GM12875 (cell line): ENCODE results near the gene IL23R.

Experiments used
- H3K4me3 ChIP-seq: one replicate; pipeline ENCODE4 v1.5.1; 2011; ENCODE audit warnings: low read depth, low read length, control low read depth
- TF ChIP-seq, protein P1 (sequence below): IDR thresholded peaks from 2 replicates; pipeline ENCODE4 v1.5.1; 2011; ENCODE audit warnings: low read depth, mild to moderate bottlenecking, control low read depth, inconsistent platforms, low read length, moderate library complexity, borderline replicate concordance; ENCODE audit not compliant: insufficient read depth

The IL23R gene

DNA sequence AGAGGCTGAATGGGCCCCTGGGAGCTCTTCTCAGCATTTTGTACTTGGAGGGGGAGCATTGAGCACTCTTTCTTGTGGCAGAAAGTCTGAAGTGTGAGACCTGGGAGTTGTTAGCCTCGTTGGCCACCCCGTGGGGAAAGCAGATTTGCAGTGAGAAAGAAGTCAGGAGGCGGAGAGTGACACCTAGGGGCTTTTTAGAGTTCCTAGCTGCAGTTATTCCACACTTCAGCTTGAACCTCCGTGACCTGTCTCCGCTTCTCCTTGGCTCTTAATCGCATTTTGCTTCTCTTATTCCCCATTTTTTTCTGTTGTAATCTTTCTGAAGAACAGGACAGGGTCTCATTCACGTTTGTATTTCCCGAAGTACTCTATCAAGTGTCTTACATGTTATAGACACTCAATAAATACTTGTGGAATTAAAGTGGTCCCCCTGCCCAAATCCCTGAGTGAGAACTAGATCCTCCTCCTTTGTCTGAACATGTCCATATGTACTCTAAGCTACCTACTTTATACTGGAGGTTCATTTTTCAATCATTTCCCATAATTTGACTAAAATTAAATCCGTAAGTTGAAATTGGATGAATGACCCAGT is 17.0 kb upstream of the IL23R start:
- H3K4me3 ChIP-seq: no peak overlapping the region
- TF ChIP-seq, protein P1, sequence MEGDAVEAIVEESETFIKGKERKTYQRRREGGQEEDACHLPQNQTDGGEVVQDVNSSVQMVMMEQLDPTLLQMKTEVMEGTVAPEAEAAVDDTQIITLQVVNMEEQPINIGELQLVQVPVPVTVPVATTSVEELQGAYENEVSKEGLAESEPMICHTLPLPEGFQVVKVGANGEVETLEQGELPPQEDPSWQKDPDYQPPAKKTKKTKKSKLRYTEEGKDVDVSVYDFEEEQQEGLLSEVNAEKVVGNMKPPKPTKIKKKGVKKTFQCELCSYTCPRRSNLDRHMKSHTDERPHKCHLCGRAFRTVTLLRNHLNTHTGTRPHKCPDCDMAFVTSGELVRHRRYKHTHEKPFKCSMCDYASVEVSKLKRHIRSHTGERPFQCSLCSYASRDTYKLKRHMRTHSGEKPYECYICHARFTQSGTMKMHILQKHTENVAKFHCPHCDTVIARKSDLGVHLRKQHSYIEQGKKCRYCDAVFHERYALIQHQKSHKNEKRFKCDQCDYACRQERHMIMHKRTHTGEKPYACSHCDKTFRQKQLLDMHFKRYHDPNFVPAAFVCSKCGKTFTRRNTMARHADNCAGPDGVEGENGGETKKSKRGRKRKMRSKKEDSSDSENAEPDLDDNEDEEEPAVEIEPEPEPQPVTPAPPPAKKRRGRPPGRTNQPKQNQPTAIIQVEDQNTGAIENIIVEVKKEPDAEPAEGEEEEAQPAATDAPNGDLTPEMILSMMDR: peak; percentile 69

DNA sequence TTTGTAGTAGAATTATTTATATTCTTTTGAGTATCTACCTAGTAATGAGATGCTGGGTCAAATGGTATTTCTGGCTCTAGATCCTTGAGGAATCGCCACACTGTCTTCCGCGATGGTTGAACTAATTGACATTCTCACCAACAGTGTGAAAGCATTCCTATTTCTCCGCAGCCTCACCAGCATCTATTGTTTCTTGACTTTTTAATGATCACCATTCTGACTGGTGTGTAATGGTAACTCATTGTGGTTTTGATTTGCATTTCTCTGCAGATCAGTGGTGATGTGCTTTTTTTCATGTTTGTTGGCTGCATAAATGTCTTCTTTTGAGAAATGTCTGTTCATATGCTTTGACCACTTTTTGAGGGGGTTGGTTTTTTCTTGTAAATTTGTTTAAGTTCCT is 15.3 kb upstream of the IL23R start:
- H3K4me3 ChIP-seq: no peak overlapping the region
- TF ChIP-seq, protein P1: no peak

DNA sequence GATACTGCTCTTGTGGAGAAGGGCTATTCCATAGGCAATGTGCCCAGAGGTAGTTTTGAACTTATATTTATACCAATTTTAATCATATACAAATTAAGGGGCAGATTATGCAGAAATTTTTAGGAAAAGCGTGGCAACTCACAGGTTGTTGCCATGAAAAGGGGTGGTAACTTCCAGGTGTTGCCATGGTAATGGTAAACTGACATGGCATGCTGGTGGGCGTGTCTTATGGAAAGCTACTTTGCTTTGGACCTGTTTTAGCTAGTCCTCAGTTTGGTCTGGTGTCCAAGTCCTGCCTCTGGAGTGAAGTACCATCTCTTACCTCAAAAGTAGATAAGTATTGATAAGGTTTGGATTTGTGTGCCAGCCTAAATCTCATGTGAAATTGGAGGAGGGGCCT is 7.9 kb upstream of the IL23R start:
- TF ChIP-seq, protein P1: no peak
- no peak overlapping the region for H3K4me3 ChIP-seq

DNA sequence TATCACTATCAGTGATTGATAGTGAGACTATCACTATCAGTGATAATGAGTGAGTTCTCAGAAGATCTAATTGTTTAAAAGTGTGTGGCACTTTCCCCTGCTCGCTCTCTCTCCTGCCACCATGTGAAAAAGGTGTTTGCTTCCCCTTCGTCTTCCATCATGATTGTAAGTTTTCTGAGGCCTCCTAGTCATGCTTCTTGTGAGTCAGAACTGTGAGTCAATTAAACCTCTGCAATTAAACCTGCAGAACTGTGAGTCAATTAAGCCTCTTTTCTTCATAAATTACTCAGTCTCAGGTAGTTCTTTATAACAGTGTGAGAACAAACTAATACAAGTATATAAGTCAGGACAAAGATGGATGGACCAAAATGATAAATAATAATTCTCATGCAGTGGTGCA is 7.0 kb upstream of the IL23R start:
- TF ChIP-seq, protein P1: no peak

DNA sequence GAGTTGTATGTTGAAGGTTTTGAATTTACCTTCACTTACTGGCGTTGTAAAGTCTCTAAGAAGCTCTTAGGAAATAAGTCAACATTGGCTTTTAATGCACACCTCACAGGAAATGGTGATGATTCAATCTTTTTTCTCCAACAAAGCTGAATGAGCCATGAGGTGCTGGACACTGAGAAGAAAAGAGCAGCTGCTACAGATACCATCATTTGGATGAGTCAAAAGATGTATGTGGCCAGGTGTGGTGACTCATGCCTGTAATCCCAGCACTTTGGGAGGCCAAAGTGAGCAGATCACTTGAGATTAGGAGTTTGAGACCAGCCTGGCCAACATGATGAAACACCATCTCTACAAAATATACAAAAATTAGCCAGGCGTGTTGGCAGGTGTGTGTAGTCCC is 3.3 kb upstream of the IL23R start:
- H3K4me3 ChIP-seq: no peak overlapping the region
- TF ChIP-seq, protein P1: no peak

More for the DNA sequence above, 7.0 kb upstream of the IL23R start:
- H3K4me3 ChIP-seq: no peak overlapping the region

DNA sequence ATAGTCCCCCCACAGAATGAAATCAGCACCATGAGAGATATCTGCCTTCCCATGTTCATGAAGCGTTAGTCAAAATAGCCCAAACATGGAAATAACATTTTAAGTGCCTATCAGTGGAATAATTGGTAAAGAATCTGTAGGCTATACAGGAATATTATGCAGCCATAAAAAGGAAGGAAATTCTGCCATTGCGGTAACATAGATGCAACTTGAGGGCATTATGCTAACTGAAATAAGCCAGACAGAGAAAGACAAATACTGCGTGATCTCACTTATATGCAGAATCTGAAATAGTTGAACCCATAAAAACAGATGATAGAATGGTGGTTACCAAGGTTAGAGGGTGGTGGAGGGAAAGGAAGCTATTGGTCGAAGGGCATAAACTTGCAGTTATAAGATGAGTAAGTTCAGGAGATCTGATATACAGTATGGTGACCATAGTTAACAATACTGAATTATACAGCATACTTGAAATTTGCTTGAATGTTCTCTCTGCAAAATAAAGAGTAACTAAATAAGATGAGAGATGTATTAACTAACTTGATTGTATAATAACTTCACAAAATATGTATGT is 699 bp upstream of the IL23R start:
- TF ChIP-seq, protein P1: no peak
- H3K4me3 ChIP-seq: no peak overlapping the region

DNA sequence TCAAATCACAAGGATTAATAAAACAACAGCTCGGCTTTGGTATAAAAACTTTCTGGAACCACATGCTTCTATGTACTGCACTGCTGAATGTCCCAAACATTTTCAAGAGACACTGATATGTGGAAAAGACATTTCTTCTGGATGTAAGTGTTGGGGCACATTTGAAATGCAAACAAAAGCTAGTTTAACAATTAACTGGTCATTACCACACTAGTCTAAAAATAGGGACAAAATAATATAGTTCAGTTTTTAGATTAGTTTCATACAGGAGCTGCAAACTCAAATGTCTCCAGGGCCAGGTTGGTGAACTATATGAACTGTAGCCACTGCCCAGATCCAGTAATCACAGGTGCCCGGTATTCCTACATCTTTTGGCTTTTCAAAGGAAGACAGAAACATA is 3.2 kb downstream of the IL23R start:
- no peak overlapping the region for H3K4me3 ChIP-seq
- TF ChIP-seq, protein P1: no peak
